HepG2 (cell line): ENCODE results near the gene ZNF331. TPM values are rescaled to one million over a fixed set of nuclear protein-coding genes. Genes with fewer than 3 reads are reported as not detected.

Experiments used
- ATAC-seq: fragments of 200-7000 bp; cut with Tn5 transposase; 3 replicates; pipeline ENCODE4 v1.9.1; 2020; ENCODE audit warnings: mild to moderate bottlenecking, moderate library complexity
- BruUV-seq: library from RNA; stranded (reverse); fragments of 400-500 nt; replicated peaks from 2 replicates; lab custom pipeline; 2021; lab: Mats Ljungman, UMichigan
- CTCF ChIA-PET: fragments of 300-600 bp; formaldehyde crosslinking; extraction: SDS; loops from one replicate; lab custom pipeline; 2021; ENCODE audit warnings: low total read pairs, inconsistent platforms, low intra/inter-chr PET ratio; lab: Yijun Ruan, JAX
- POLR2A ChIA-PET: fragments of 350-600 bp; sonication (Branson Sonifier 250); formaldehyde crosslinking; loops from one replicate; lab custom pipeline; 2020; ENCODE audit warnings: antibody characterized with exemption, inconsistent platforms; lab: Yijun Ruan, JAX
- DNase-seq: peaks from one replicate; pipeline ENCODE4 v3.0.0-alpha.2; 2015; ENCODE audit warnings: low spot score
- FAIRE-seq: peaks from 3 replicates; lab custom pipeline; 2011; peaks lifted over from hg19 to GRCh38; lab: Jason Lieb, UNC
- H2AFZ ChIP-seq: one replicate; pipeline ENCODE4 v1.6.1; 2011; ENCODE audit warnings: low read length, inconsistent platforms
- H3K27ac ChIP-seq: fragments of 300-600 bp; 3 replicates; pipeline ENCODE4 v1.8.0; 2011; ENCODE audit warnings: mixed run types, mild to moderate bottlenecking, mixed read lengths, low read length, inconsistent platforms; ENCODE audit not compliant: insufficient read depth; ENCODE audit errors: extremely low read length
- H3K27me3 ChIP-seq, 2 experiments: fragments of 200-600 bp in 1 of 2; 2 replicates in 1 of 2; 3 replicates in 1 of 2; pipeline versions ENCODE4 v1.6.0 to v1.8.0; 2011; ENCODE audit warnings: low read length in 2 of 2, mild to moderate bottlenecking in 2 of 2, moderate library complexity in 2 of 2, inconsistent platforms in 1 of 2; ENCODE audit not compliant: insufficient read depth in 2 of 2, control insufficient read depth in 1 of 2
- H3K36me3 ChIP-seq, 2 experiments: fragments of 200-600 bp in 1 of 2; replicated peaks in 1 of 2; 2 replicates in 1 of 2; 3 replicates in 1 of 2; pipeline versions ENCODE4 v1.5.1 to v1.8.0; 2011; ENCODE audit warnings: low read length in 2 of 2, inconsistent platforms in 1 of 2; ENCODE audit not compliant: insufficient read depth in 2 of 2, control insufficient read depth in 1 of 2
- H3K4me1 ChIP-seq: 2 replicates; pipeline ENCODE4 v1.5.1; 2012; ENCODE audit warnings: low read length, inconsistent platforms; ENCODE audit not compliant: insufficient read depth
- H3K4me2 ChIP-seq: 2 replicates; pipeline ENCODE4 v1.6.0; 2011; ENCODE audit warnings: low read depth, low read length, inconsistent platforms
- H3K4me3 ChIP-seq, 3 experiments: fragments of 200-600 bp in 1 of 3; sonication (generic), shearing (Covaris generic) in 1 of 3; replicated peaks in 1 of 3; 2 replicates each; pipeline ENCODE4 v1.5.1; 2011 to 2016; ENCODE audit warnings: low read length in 3 of 3, inconsistent platforms in 2 of 3, low read depth in 2 of 3, mild to moderate bottlenecking in 2 of 3, control low read depth in 1 of 3, mixed read lengths in 1 of 3; ENCODE audit not compliant: insufficient read depth in 1 of 3
- H3K79me2 ChIP-seq: one replicate; pipeline ENCODE4 v1.6.1; 2011; ENCODE audit warnings: low read length, inconsistent platforms; ENCODE audit not compliant: insufficient read depth
- H3K9ac ChIP-seq: 2 replicates; pipeline ENCODE4 v1.6.0; 2011; ENCODE audit warnings: mild to moderate bottlenecking, low read depth, low read length, inconsistent platforms; ENCODE audit not compliant: insufficient read depth
- H3K9me3 ChIP-seq: 2 replicates; pipeline ENCODE4 v1.5.1; 2012; ENCODE audit warnings: mild to moderate bottlenecking, low read length
- H4K20me1 ChIP-seq: 2 replicates; pipeline ENCODE4 v1.6.0; 2011; ENCODE audit warnings: inconsistent platforms, mild to moderate bottlenecking, low read length, moderate library complexity; ENCODE audit not compliant: insufficient read depth
- BCLAF1 ChIP-seq: fragments of 450-650 bp; IDR thresholded peaks from 2 replicates; pipeline ENCODE4 v1.6.1; 2017; ENCODE audit warnings: mild to moderate bottlenecking
- NR2F6 ChIP-seq, 2 experiments: IDR thresholded peaks; 2 replicates each; pipeline ENCODE4 v1.6.1; 2016; ENCODE audit warnings: antibody characterized with exemption in 1 of 2, mild to moderate bottlenecking in 1 of 2
- RBM39 ChIP-seq: fragments of 200-400 bp; formaldehyde crosslinking; IDR thresholded peaks from one replicate; pipeline ENCODE4 v1.6.1; 2018; ENCODE audit warnings: antibody characterized with exemption, mild to moderate bottlenecking, low read depth, low read length; ENCODE audit not compliant: poor library complexity, severe bottlenecking
- SALL1 ChIP-seq: sonication (generic); formaldehyde crosslinking; IDR thresholded peaks from 2 replicates; pipeline ENCODE4 v1.8.0; 2022; ENCODE audit warnings: mild to moderate bottlenecking, missing genetic modification reagents
- WGBS: methylation state at CpG from one replicate; pipeline ENCODE4 v1.1.6; 2017; ENCODE audit warnings: low lambda C conversion rate; 5-methylcytosine and 5-hydroxymethylcytosine counted together
- in situ Hi-C: cut with HindIII; loops from 2 replicates; pipeline ENCODE4 v1.10.0; 2017; ENCODE audit warnings: low pct_unique_long_range_greater_than_20kb; ENCODE audit not compliant: extremely low pct_ligation_motif_present
- intact Hi-C: fragments of 100-400 bp; cut with micrococcal nuclease; formaldehyde crosslinking; loops from one replicate; pipeline ENCODE4 v1.10.0; 2022; ENCODE audit not compliant: unreplicated experiment
- polyA plus RNA-seq, 8 experiments: library from polyadenylated mRNA; depleted of rRNA in 3 of 8; stranded (reverse) in 7 of 8; unstranded in 1 of 8; fragments of >200 nt; fragmentation: Illumina TruSeq in 4 of 8; extraction: Trizol in 4 of 8; gene quantifications; 2 replicates each; pipeline versions ENCODE4 v1.2.1 to v1.2.3, GENCODE V29; 2011 to 2016; ENCODE audit warnings: low read depth in 4 of 8, missing spikeins in 1 of 8, mixed read lengths in 1 of 8; ENCODE audit not compliant: insufficient read depth in 1 of 8
- total RNA-seq, 5 experiments: library from RNA; depleted of rRNA; stranded (reverse); fragments of >200 nt; fragmentation: Illumina TruSeq; extraction: Trizol; gene quantifications; 2 replicates each; pipeline ENCODE4 v1.2.3, GENCODE V29; 2016; ENCODE audit warnings: low read depth in 1 of 5
- TF ChIP-seq, protein P1 (sequence below): sonication (generic); formaldehyde crosslinking; IDR thresholded peaks from 2 replicates; pipeline ENCODE4 v1.8.0; 2022; ENCODE audit warnings: missing genetic modification reagents, mild to moderate bottlenecking, borderline replicate concordance

Gene ZNF331
- total and polyA plus RNA-seq, 2 of the 13 experiments (the other 11 are each of a cell fraction or from before 2014, with no cell fraction given) = 8.2 to 13.3 TPM

GRCh38 chr19:53624771-53625545, 87.0 kb downstream of the ZNF331 start (continued):
- TF ChIP-seq BCLAF1 (no peak), RBM39 (no peak)

DNA sequence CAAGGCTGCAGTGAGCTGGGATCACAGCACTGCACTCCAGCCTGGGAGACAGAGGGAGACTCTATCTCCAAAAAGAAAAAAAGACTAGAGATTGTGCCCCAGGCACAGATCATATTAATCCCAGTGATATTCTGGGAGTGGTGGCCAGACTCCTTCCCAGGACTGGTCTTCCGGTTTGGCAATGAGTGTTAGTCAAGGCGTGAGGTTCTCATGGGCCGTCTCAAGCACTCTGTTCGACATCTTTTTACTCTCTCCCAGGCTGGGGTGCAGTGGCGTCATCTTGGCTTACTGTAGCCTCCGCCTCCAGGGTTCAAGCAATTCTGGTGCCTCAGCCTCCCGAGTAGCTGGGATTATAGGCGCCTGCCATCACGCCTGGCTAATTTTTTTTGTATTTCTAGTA, 88.5 kb downstream of the ZNF331 start:
- WGBS = 98% methylated on average over 9 of the region's 9 CpGs
- H3K4me3 ChIP-seq = no peak overlapping the region
- H3K4me2 ChIP-seq = no peak overlapping the region
- POLR2A ChIA-PET = no interaction called here
- TF ChIP-seq SALL1 (CRISPR knock-in tag) = peak; percentile 3; the same call in 1 of the 2 replicates
- TF ChIP-seq NR2F6 (IDR thresholded peaks at IDR 0.05) = no peak
- TF ChIP-seq NR2F6 (CRISPR knock-in tag; IDR thresholded peaks at IDR 0.05) = 0 out of 2 replicates have a peak, but pooled peaks have one; percentile 27
- TF ChIP-seq, protein P1, sequence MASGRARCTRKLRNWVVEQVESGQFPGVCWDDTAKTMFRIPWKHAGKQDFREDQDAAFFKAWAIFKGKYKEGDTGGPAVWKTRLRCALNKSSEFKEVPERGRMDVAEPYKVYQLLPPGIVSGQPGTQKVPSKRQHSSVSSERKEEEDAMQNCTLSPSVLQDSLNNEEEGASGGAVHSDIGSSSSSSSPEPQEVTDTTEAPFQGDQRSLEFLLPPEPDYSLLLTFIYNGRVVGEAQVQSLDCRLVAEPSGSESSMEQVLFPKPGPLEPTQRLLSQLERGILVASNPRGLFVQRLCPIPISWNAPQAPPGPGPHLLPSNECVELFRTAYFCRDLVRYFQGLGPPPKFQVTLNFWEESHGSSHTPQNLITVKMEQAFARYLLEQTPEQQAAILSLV (CRISPR knock-in tag) = no peak
- TF ChIP-seq, all 625 proteins: peak for 2
- CTCF ChIA-PET = no interaction called here
- Histone ChIP-seq H3K9me3 (no peaks in the 10 kb centered on the region), H3K27me3 (no peaks in the 10 kb centered on the region), H3K9ac (no peak overlapping the region), H3K27ac (no peak overlapping the region), H2AFZ (no peak overlapping the region), H3K36me3 (no peaks in the 10 kb centered on the region), H4K20me1 (no peaks in the 10 kb centered on the region), H3K4me1 (peaks cover 42% of the 10 kb centered on the region), H3K79me2 (no peaks in the 10 kb centered on the region)
- in situ Hi-C loops = no loop called here
- BruUV-seq = no TSS peak
- intact Hi-C loops = no loop called here
- ATAC-seq (no peak), FAIRE-seq (no peak), DNase-seq (no peak)
